Prostate gland (tissue), 2 donors: Measurements from ENCODE around the gene TMEM108.

Experiments
- CTCF ChIP-seq, 4 experiments: fragments of 200-600 bp in 2 of 4; fragments of 450-650 bp in 2 of 4; sonication (generic) in 2 of 4; IDR thresholded peaks; 1 replicate in 3 of 4; 2 replicates in 1 of 4; pipeline ENCODE4 v1.5.1; 2016 to 2019; ENCODE audit warnings: antibody characterized with exemption in 4 of 4, mild to moderate bottlenecking in 2 of 4, moderate library complexity in 2 of 4
- POLR2A ChIP-seq: fragments of 450-650 bp; IDR thresholded peaks from one replicate; pipeline ENCODE4 v1.6.1; 2016; ENCODE audit warnings: antibody characterized with exemption, mild to moderate bottlenecking
- POLR2AphosphoS5 ChIP-seq: sonication (generic); formaldehyde crosslinking; IDR thresholded peaks from one replicate; pipeline ENCODE4 v1.6.1; 2017; ENCODE audit warnings: antibody characterized with exemption

GRCh38 chr3:133254716-133255115, 216.5 kb downstream of the TMEM108 start:
- no peak for TF ChIP-seq CTCF (IDR thresholded peaks at IDR 0.05)
- TF ChIP-seq POLR2A, result no peak
- no peak for TF ChIP-seq POLR2AphosphoS5
